ENCODE results near the gene DAZAP1. TPM values are rescaled to one million over a fixed set of nuclear protein-coding genes. Genes with fewer than 3 reads are reported as not detected.

DAZAP1 gene
- total RNA-seq, 1 experiment from 2014 or later = 177 TPM

DNA sequence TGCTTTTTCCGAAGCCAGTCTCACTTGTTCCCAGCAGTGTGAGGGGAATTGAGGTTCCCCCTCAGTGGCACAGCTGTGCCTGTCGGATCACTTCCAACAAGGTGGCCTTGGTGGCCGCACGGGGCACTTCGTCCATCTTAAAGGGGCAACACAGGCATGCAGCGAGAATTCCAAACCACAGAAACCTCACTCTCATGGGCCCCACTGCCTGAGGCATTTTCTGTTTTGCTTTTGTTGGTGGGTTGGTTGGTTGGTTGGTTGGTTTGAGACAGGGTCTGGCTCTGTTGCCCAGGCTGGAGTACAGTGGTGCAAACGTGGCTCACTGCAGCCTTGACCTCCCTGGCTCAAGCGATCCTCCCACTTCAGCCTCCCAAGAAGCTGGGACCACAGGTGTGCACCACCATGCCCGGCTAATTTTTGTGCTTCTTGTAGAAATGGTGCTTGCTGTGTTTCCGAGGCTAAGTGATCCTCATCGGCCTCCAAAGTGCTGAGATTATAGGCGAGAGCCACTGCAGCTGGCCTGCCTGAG is 27.4 kb upstream of the DAZAP1 start:
- Histone ChIP-seq H3F3A (ENCODE audit: low read length, unreplicated experiment) (no peaks in the 10 kb centered on the region), H3K9me3 (ENCODE audit: low read length) (no peaks in the 10 kb centered on the region), H3K27me3 (ENCODE audit: low read length) (no peaks in the 10 kb centered on the region), H3K9me2 (replicated peaks; ENCODE audit: low read length) (no peaks in the 10 kb centered on the region), H3K36me3 (ENCODE audit: low read depth, low read length) (no peaks in the 10 kb centered on the region), H3K4me2 (ENCODE audit: low read length) (no peak overlapping the region), H4K20me1 (ENCODE audit: low read length) (no peaks in the 10 kb centered on the region), H3K4me1 (ENCODE audit: insufficient read depth, low read length) (no peaks in the 10 kb centered on the region), H2AFZ (ENCODE audit: low read length) (no peak overlapping the region), H3K79me2 (ENCODE audit: low read length) (peaks cover 13% of the 10 kb centered on the region), H3K4me3 (ENCODE audit: low read length) (no peak overlapping the region), H3K9ac (ENCODE audit: low read length) (no peak overlapping the region), H3K27ac (ENCODE audit: low read length) (no peak overlapping the region)
- CTCF ChIA-PET = no interaction called here
- no peak for ATAC-seq
- POLR2A ChIA-PET (ENCODE audit: unreplicated experiment) = no interaction called here
- intact Hi-C loops (cut with micrococcal nuclease) = no loop called here
- TF ChIP-seq, protein P1, sequence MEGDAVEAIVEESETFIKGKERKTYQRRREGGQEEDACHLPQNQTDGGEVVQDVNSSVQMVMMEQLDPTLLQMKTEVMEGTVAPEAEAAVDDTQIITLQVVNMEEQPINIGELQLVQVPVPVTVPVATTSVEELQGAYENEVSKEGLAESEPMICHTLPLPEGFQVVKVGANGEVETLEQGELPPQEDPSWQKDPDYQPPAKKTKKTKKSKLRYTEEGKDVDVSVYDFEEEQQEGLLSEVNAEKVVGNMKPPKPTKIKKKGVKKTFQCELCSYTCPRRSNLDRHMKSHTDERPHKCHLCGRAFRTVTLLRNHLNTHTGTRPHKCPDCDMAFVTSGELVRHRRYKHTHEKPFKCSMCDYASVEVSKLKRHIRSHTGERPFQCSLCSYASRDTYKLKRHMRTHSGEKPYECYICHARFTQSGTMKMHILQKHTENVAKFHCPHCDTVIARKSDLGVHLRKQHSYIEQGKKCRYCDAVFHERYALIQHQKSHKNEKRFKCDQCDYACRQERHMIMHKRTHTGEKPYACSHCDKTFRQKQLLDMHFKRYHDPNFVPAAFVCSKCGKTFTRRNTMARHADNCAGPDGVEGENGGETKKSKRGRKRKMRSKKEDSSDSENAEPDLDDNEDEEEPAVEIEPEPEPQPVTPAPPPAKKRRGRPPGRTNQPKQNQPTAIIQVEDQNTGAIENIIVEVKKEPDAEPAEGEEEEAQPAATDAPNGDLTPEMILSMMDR (conservative IDR thresholded peaks at IDR 0.05; ENCODE audit: low read depth, low read length) = no peak
- TF ChIP-seq EZH2 (IDR thresholded peaks at IDR 0.05; ENCODE audit: low read length, unreplicated experiment) = no peak
- TF ChIP-seq EZH2phosphoT487 (IDR thresholded peaks at IDR 0.05; ENCODE audit: borderline replicate concordance, low read length) = no peak
- BruUV-seq (replicated peaks) = no TSS peak
- DNase-seq = no peak

- ATAC-seq = no peak
- Histone ChIP-seq H3K36me3 (ENCODE audit: low read depth, low read length) (no peaks in the 10 kb centered on the region), H3K27me3 (ENCODE audit: low read length) (no peaks in the 10 kb centered on the region), H3K27ac (ENCODE audit: low read length) (no peak overlapping the region), H3K9ac (ENCODE audit: low read length) (no peak overlapping the region), H2AFZ (ENCODE audit: low read length) (no peak overlapping the region), H3K4me3 (ENCODE audit: low read length) (no peak overlapping the region), H4K20me1 (ENCODE audit: low read length) (no peaks in the 10 kb centered on the region), H3K4me1 (ENCODE audit: insufficient read depth, low read length) (no peaks in the 10 kb centered on the region), H3K4me2 (ENCODE audit: low read length) (no peak overlapping the region), H3K9me2 (replicated peaks; ENCODE audit: low read length) (no peaks in the 10 kb centered on the region), H3K9me3 (ENCODE audit: low read length) (no peaks in the 10 kb centered on the region), H3F3A (ENCODE audit: low read length, unreplicated experiment) (no peaks in the 10 kb centered on the region), H3K79me2 (ENCODE audit: low read length) (peaks cover 25% of the 10 kb centered on the region)
- ChIA-PET CTCF (no interaction called here), POLR2A (ENCODE audit: unreplicated experiment) (interaction anchor here (0.9 kb wide), 1 partner anchor 27 kb away, joined by 3 read pairs; a partner anchor contains a TSS)
- no TSS peak for BruUV-seq (replicated peaks)
- DNase-seq = no peak
- no peak for TF ChIP-seq EZH2phosphoT487 (IDR thresholded peaks at IDR 0.05; ENCODE audit: borderline replicate concordance, low read length)
- TF ChIP-seq EZH2 (IDR thresholded peaks at IDR 0.05; ENCODE audit: low read length, unreplicated experiment) = no peak
- TF ChIP-seq, protein P1 (conservative IDR thresholded peaks at IDR 0.05; ENCODE audit: low read depth, low read length) = no peak
- intact Hi-C loops (cut with micrococcal nuclease) = no loop called here
Measured at GRCh38 chr19:1382250-1382649, 25.1 kb upstream of the DAZAP1 start.

GRCh38 chr19:1383017-1383311 is 24.4 kb upstream of the DAZAP1 start:
- ChIA-PET CTCF (interaction anchor here (0.5 kb wide), 1 partner anchor 354 kb away, joined by 3 read pairs; no protein-coding TSS in a partner anchor), POLR2A (ENCODE audit: unreplicated experiment) (interaction anchor here (0.6 to 0.9 kb wide), 2 partner anchors 28 to 114 kb away, joined by 3 to 12 read pairs; partner anchors contain the start of gene CIRBP)
- Histone ChIP-seq H3K9me3 (ENCODE audit: low read length) (no peaks in the 10 kb centered on the region), H3K4me1 (ENCODE audit: insufficient read depth, low read length) (no peaks in the 10 kb centered on the region), H3K9ac (ENCODE audit: low read length) (no peak overlapping the region), H3K79me2 (ENCODE audit: low read length) (peaks cover 25% of the 10 kb centered on the region), H3K4me3 (ENCODE audit: low read length) (peak overlapping the region; percentile 32; the same call in 1 of the 2 replicates), H3K36me3 (ENCODE audit: low read depth, low read length) (no peaks in the 10 kb centered on the region), H4K20me1 (ENCODE audit: low read length) (no peaks in the 10 kb centered on the region), H2AFZ (ENCODE audit: low read length) (no peak overlapping the region), H3K9me2 (replicated peaks; ENCODE audit: low read length) (no peaks in the 10 kb centered on the region), H3K4me2 (ENCODE audit: low read length) (no peak overlapping the region), H3F3A (ENCODE audit: low read length, unreplicated experiment) (no peaks in the 10 kb centered on the region), H3K27me3 (ENCODE audit: low read length) (no peaks in the 10 kb centered on the region), H3K27ac (ENCODE audit: low read length) (no peak overlapping the region)
- TF ChIP-seq, protein P1 (conservative IDR thresholded peaks at IDR 0.05; ENCODE audit: low read depth, low read length) = no peak
- TF ChIP-seq EZH2phosphoT487 (IDR thresholded peaks at IDR 0.05; ENCODE audit: borderline replicate concordance, low read length) (no peak), EZH2 (IDR thresholded peaks at IDR 0.05; ENCODE audit: low read length, unreplicated experiment) (no peak)
- BruUV-seq (replicated peaks) = no TSS peak
- no peak for DNase-seq
- intact Hi-C loops (cut with micrococcal nuclease) = no loop called here
- ATAC-seq = no peak
